HFFc6 (cell line): ENCODE data around the gene GRIK4. TPM values are rescaled to one million over a fixed set of nuclear protein-coding genes. Genes with fewer than 3 reads are reported as not detected.

Experiments used
- DNase-seq: peaks from one replicate; pipeline ENCODE4 v3.0.0-alpha.2; 2018
- H3K27ac Mint-ChIP-seq: 2 replicates; pipeline ENCODE4 v1.8.0; 2020; ENCODE audit warnings: mild to moderate bottlenecking, mixed read lengths
- H3K27me3 Mint-ChIP-seq: 2 replicates; pipeline ENCODE4 v1.8.0; 2021; ENCODE audit warnings: mild to moderate bottlenecking, moderate library complexity, mixed read lengths; ENCODE audit not compliant: insufficient read depth
- H3K36me3 Mint-ChIP-seq: 2 replicates; pipeline ENCODE4 v1.8.0; 2021; ENCODE audit warnings: low read depth, mixed read lengths
- H3K4me1 Mint-ChIP-seq: 2 replicates; pipeline ENCODE4 v1.8.0; 2020; ENCODE audit warnings: low read depth, mixed read lengths
- H3K4me3 Mint-ChIP-seq: 2 replicates; pipeline ENCODE4 v1.8.0; 2020; ENCODE audit warnings: mild to moderate bottlenecking, moderate library complexity, mixed read lengths
- H3K9me3 Mint-ChIP-seq: 2 replicates; pipeline ENCODE4 v1.8.0; 2020; ENCODE audit warnings: mild to moderate bottlenecking, mixed read lengths
- total RNA-seq, 6 experiments: library from RNA; stranded (reverse); fragmentation: NEBNext Ultra II Directional; extraction: Animal tissue kit (Norgen Biotek cat#: 25700); gene quantifications; 2 replicates in 1 of 6; 3 replicates in 5 of 6; pipeline ENCODE4 v1.2.3, GENCODE V29; 2021
- TF ChIP-seq, protein P1 (sequence below): fragments of 200-600 bp; sonication (generic); IDR thresholded peaks from 2 replicates; pipeline ENCODE4 v1.5.0; 2021; ENCODE audit warnings: antibody characterized with exemption, mild to moderate bottlenecking

The GRIK4 gene
- total RNA-seq, 6 experiments from 2014 or later = not detected

DNA sequence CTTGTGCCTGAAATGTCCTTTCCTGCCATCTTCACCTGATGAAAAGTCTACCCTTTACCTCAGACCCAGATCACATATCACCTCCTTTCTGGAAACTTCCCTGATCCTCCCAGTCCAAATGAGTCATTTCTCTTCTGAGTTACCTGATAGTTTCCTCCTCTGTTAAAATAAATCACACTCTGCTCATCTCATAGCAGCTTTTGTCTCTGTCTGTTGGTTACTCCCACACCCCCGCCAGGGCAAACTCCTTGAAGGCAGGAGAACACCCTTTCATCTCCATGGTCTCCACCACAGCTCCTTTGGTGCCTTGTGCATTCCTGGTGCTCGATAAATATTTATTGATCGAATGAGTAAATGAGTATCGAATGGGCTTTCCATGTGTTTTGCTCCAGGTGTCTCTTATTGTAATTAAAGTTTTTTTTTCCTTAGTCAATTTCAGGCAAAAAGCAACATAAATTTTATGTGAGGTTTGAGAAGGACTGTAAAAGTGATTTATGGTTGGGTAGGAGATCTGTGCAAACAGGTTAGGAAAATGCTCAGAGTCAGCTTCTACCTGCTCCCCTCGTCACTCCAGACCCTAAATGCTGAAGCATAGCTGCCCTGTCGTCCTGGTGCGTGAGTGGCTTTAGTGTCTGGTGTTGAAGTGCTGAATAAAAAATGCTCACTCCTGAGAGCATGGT, 178.2 kb downstream of the GRIK4 start:
- no peak overlapping the region for H3K27ac Mint-ChIP-seq
- TF ChIP-seq, protein P1, sequence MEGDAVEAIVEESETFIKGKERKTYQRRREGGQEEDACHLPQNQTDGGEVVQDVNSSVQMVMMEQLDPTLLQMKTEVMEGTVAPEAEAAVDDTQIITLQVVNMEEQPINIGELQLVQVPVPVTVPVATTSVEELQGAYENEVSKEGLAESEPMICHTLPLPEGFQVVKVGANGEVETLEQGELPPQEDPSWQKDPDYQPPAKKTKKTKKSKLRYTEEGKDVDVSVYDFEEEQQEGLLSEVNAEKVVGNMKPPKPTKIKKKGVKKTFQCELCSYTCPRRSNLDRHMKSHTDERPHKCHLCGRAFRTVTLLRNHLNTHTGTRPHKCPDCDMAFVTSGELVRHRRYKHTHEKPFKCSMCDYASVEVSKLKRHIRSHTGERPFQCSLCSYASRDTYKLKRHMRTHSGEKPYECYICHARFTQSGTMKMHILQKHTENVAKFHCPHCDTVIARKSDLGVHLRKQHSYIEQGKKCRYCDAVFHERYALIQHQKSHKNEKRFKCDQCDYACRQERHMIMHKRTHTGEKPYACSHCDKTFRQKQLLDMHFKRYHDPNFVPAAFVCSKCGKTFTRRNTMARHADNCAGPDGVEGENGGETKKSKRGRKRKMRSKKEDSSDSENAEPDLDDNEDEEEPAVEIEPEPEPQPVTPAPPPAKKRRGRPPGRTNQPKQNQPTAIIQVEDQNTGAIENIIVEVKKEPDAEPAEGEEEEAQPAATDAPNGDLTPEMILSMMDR = no peak
- DNase-seq = no peak
- peaks cover 43% of the 10 kb centered on the region for H3K27me3 Mint-ChIP-seq
- no peak overlapping the region for H3K4me3 Mint-ChIP-seq
- H3K4me1 Mint-ChIP-seq = no peaks in the 10 kb centered on the region
- H3K9me3 Mint-ChIP-seq = no peaks in the 10 kb centered on the region
- H3K36me3 Mint-ChIP-seq = no peaks in the 10 kb centered on the region

DNA sequence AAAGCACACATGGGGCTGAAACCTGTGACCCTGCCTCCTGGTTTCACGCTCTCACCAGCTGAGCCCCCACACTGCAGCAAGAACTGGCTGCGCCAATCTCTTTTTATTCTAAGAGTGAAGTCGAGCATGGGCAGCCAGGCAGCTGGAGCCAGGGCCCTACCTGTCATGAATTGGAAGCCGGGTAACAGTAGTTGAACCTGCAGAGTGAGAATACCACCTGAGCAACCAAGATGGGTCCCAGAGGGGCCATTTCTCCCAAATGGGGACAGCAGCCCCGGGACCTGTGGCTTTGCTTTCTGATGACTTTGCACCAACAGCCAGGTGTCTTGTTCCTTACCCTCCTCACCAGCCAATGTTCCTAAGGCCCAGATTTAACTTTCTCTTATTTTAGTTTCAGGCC, 178.9 kb downstream of the GRIK4 start:
- TF ChIP-seq, protein P1 = no peak
- no peaks in the 10 kb centered on the region for H3K4me1 Mint-ChIP-seq
- peaks cover 40% of the 10 kb centered on the region for H3K27me3 Mint-ChIP-seq
- H3K4me3 Mint-ChIP-seq = no peak overlapping the region
- no peaks in the 10 kb centered on the region for H3K9me3 Mint-ChIP-seq
- no peak overlapping the region for H3K27ac Mint-ChIP-seq
- H3K36me3 Mint-ChIP-seq = no peaks in the 10 kb centered on the region
- DNase-seq = no peak

DNA sequence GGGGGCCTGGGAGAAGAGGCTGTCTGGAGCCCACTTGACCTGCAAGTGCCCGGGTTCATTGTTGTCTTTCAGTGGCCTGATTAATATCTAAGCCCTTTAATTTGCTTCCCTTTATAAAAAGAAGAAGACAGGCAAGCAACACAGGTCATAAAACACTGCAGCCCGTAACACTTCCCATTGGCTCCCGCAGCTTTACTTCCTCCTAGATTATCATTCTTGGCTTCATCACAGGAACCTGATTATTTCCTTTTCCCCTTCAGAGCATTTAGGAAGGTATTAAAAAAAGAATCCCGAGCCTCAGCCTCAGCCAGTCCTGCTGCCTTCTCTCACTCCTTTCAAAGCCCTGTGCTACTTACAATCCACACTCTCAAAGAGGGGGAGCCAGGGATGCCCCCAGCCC, 183.2 kb downstream of the GRIK4 start:
- peaks cover 33% of the 10 kb centered on the region for H3K27me3 Mint-ChIP-seq
- no peaks in the 10 kb centered on the region for H3K9me3 Mint-ChIP-seq
- H3K27ac Mint-ChIP-seq = no peak overlapping the region
- no peak overlapping the region for H3K4me3 Mint-ChIP-seq
- DNase-seq = no peak
- TF ChIP-seq, protein P1 = no peak
- no peaks in the 10 kb centered on the region for H3K4me1 Mint-ChIP-seq
- H3K36me3 Mint-ChIP-seq = no peaks in the 10 kb centered on the region

DNA sequence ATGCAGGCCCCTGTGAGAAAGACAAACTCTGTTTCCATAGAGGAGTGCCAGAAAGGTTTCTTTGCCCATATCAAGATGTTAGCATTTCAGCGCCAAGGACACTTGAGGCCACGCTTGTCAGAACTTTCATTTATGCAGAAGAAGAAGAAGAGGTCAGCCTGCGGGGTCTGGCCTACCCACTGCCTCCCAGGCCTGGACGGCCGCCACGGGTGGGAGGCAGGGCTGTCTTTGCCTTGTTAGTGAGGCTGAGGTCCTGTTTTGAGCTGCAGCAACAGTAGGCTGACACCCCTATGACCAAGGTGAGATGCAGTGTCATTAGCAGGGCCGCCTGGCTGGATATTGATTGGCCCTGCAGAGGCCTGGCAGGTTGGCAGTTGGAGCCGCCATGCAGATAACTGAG, 183.9 kb downstream of the GRIK4 start:
- peaks cover 31% of the 10 kb centered on the region for H3K27me3 Mint-ChIP-seq
- TF ChIP-seq, protein P1 = no peak
- no peaks in the 10 kb centered on the region for H3K4me1 Mint-ChIP-seq
- no peaks in the 10 kb centered on the region for H3K9me3 Mint-ChIP-seq
- H3K36me3 Mint-ChIP-seq = no peaks in the 10 kb centered on the region
- no peak overlapping the region for H3K27ac Mint-ChIP-seq
- DNase-seq = no peak
- no peak overlapping the region for H3K4me3 Mint-ChIP-seq

DNA sequence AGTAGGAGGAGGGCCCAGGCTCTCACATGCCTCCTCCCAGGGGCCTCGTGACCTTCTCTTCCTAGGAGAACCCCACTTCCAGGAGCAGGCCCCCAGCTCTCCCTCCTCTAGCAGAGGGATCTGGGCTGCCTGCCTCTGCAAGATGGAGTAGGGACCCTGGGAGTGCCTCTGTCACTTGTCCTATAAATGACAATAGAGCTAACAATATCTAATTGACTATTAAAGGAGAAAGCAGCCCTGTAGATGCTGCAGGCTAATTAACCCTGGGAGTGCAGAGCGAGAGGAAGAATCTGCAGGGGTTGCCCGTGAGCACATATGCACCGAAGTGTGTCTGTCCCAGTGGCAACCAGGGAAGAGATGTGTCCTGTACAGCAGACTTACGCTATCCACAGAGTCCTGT, 184.4 kb downstream of the GRIK4 start:
- Mint-ChIP-seq H3K27ac (no peak overlapping the region), H3K4me1 (no peaks in the 10 kb centered on the region), H3K36me3 (no peaks in the 10 kb centered on the region), H3K4me3 (no peak overlapping the region), H3K27me3 (peaks cover 30% of the 10 kb centered on the region), H3K9me3 (no peaks in the 10 kb centered on the region)
- TF ChIP-seq, protein P1 = no peak
- DNase-seq = no peak
